Heart left ventricle (tissue), 16 donors: ENCODE results near the gene RAB8A. TPM values are rescaled to one million over a fixed set of nuclear protein-coding genes. Genes with fewer than 3 reads are reported as not detected.

Source experiments
- ATAC-seq, 4 donors: fragments of 200-7000 bp; cut with Tn5 transposase; one replicate each; pipeline ENCODE4 v1.9.1; 2020 to 2022; ENCODE audit warnings: moderate library complexity in 4 of 4, mild to moderate bottlenecking in 3 of 4, moderate number of reproducible peaks in 1 of 4
- DNase-seq, 5 donors: peaks; one replicate each; pipeline ENCODE4 v3.0.0-alpha.2; 2020
- H3K27ac ChIP-seq, 12 donors: fragments of 200-600 bp; sonication (generic) in 4 of 12; one replicate each; pipeline versions ENCODE4 v1.5.0 to v1.8.0; 2016 to 2022; ENCODE audit warnings: mild to moderate bottlenecking in 2 of 12
- H3K27me3 ChIP-seq, 9 donors: fragments of 200-600 bp; sonication (generic) in 2 of 9; one replicate each; pipeline versions ENCODE4 v1.5.1 to v1.8.0; 2016 to 2022; ENCODE audit warnings: mild to moderate bottlenecking in 3 of 9
- H3K36me3 ChIP-seq, 9 donors: fragments of 200-600 bp; sonication (generic) in 2 of 9; one replicate each; pipeline versions ENCODE4 v1.5.0 to v1.8.0; 2018 to 2022; ENCODE audit warnings: mild to moderate bottlenecking in 2 of 9
- H3K4me1 ChIP-seq, 12 donors: fragments of 200-600 bp; sonication (generic) in 4 of 12; one replicate each; pipeline versions ENCODE4 v1.5.0 to v1.8.0; 2016 to 2022; ENCODE audit warnings: mild to moderate bottlenecking in 3 of 12
- H3K4me3 ChIP-seq, 12 donors: fragments of 200-600 bp; sonication (generic) in 4 of 12; one replicate each; pipeline versions ENCODE4 v1.5.0 to v1.8.0; 2017 to 2022; ENCODE audit warnings: mild to moderate bottlenecking in 9 of 12, moderate library complexity in 4 of 12
- H3K9me3 ChIP-seq, 12 donors: fragments of 200-600 bp; sonication (generic) in 4 of 12; one replicate each; pipeline versions ENCODE4 v1.5.0 to v1.8.0; 2016 to 2022; ENCODE audit warnings: mild to moderate bottlenecking in 1 of 12
- CTCF ChIP-seq, 12 donors: fragments of 200-600 bp; sonication (generic) in 4 of 12; IDR thresholded peaks; one replicate each; pipeline versions ENCODE4 v1.5.0 to v1.8.0; 2018 to 2022; ENCODE audit warnings: antibody characterized with exemption in 12 of 12, mild to moderate bottlenecking in 5 of 12
- POLR2A ChIP-seq, 2 donors: fragments of 450-650 bp; IDR thresholded peaks; one replicate each; pipeline ENCODE4 v1.6.1; 2017; ENCODE audit warnings: antibody characterized with exemption in 2 of 2, mild to moderate bottlenecking in 2 of 2, moderate library complexity in 2 of 2
- WGBS, 4 donors: extraction: QIAGEN DNeasy Blood & Tissue Kit in 2 of 4; methylation state at CpG; one replicate each; pipeline versions ENCODE4 v1.1.5 to v1.1.7; 2013 to 2018; 5-methylcytosine and 5-hydroxymethylcytosine counted together
- intact Hi-C, 10 donors: fragments of 100-400 bp; cut with DNase I; formaldehyde crosslinking; loops; one replicate each; pipeline versions ENCODE4 v1.11.1 to v1.14.2; 2022
- polyA plus RNA-seq, 2 donors: library from polyadenylated mRNA; stranded (reverse); fragments of 200-250 nt; gene quantifications; one replicate each; pipeline ENCODE4 v1.2.3, GENCODE V29; 2013
- total RNA-seq, 9 donors: library from RNA; depleted of rRNA in 2 of 9; stranded (reverse); fragments of >200 nt in 2 of 9; fragmentation: NEBNext Ultra II Directional in 3 of 9; extraction: Animal tissue kit (Norgen Biotek cat#: 25700) in 3 of 9; gene quantifications; one replicate each; pipeline versions ENCODE4 v1.1.0 to v1.2.4, GENCODE V29; 2016 to 2023
- donor health status: ischemic (EF 13 %, LVEDD 7.1; RV severe dilation, severe dysfunction).
- donor health status: healthy with polysubstance abuse.
- donor health status: DM: no; HTN: yes; CAD: no.
- donor health status: DM: no; HTN: no; CAD: no.
- donor health status: ischemic (EF 25% LVEDD 6.9; RV normal size, moderate dysfunction).
- donor health status: ischemic (EF 25% LVEDD 5.7; RV mildly dilated, moderate dysfunction).
- donor health status: healthy.
- donor health status: DM: yes; HTN: yes; CAD: no.
- donor health status: ischemic (EF 35%, LVEDD 5.7; RV mildly dilated, moderate dysfunction).
- donor health status: nonischemic (EF 11% LVEDD 7.7; RV severe dilation, severe dysfunction).
- donor health status: DM: yes; HTN: yes; CAD: no.
- donor health status: PGD.
- donor health status: ischemic (EF 29% LVEDD 5.4; RV normal size, mild dysfunction).
- donor health status: nonischemic (EF 23%, LVEDD 6.1; RV moderate dilation, normal function).

Gene RAB8A
- total and polyA plus RNA-seq, 11 donors: 7.8 to 53.7 (median 23.7) TPM

GRCh38 chr19:16077984-16078758 is 33.5 kb upstream of the RAB8A start:
- H3K27ac ChIP-seq: peak overlapping the region; percentile 97 to 100 (median 100)
- no peaks in the 10 kb centered on the region for H3K9me3 ChIP-seq
- peaks cover 0 to 63% (median 29%) of the 10 kb centered on the region in 12 donors for H3K4me1 ChIP-seq
- H3K4me3 ChIP-seq: peak overlapping the region; percentile 79 to 99 (median 96)
- TF ChIP-seq CTCF (IDR thresholded peaks at IDR 0.05): no peak
- no peak for TF ChIP-seq POLR2A (IDR thresholded peaks at IDR 0.05)
- intact Hi-C loops: loop anchor here in 4 of 10 donors (5.0 kb wide), 1 partner anchor 34 kb away; the partner anchor contains the start of gene RAB8A (in 4 of the 4)
- peaks cover 0 to 30% (median 27%) of the 10 kb centered on the region in 9 donors for H3K36me3 ChIP-seq
- 39 to 50% (median 44%) methylated on average over 16 of the region's 16 CpGs for WGBS, 4 donors
- ATAC-seq: peak in 1 of 4 donors; percentile 3
- DNase-seq: peak in 3 of 5 donors; percentile 40 to 44 (median 42)
- H3K27me3 ChIP-seq: peaks cover 0 to 6% (median 0%) of the 10 kb centered on the region in 9 donors

- Histone ChIP-seq H3K36me3 (peaks cover under 1 to 39% (median 36%) of the 10 kb centered on the region in 9 donors), H3K4me1 (peaks cover 0 to 71% (median 29%) of the 10 kb centered on the region in 12 donors), H3K4me3 (peak overlapping the region in 10 of 12 donors; percentile 79 to 99 (median 96)), H3K27ac (peak overlapping the region; percentile 97 to 100 (median 100)), H3K9me3 (no peaks in the 10 kb centered on the region), H3K27me3 (peaks cover 0 to 6% (median 0%) of the 10 kb centered on the region in 9 donors)
- intact Hi-C loops: loop anchor here in 4 of 10 donors (5.0 kb wide), 1 partner anchor 33 kb away; the partner anchor contains the start of gene RAB8A (in 4 of the 4)
- TF ChIP-seq CTCF (IDR thresholded peaks at IDR 0.05): no peak
- TF ChIP-seq POLR2A (IDR thresholded peaks at IDR 0.05): peak in 1 of 2 donors; percentile 44
- DNase-seq (peak in 4 of 5 donors; percentile 79 to 81 (median 80)), ATAC-seq (peak; percentile 47 to 77 (median 64))
- WGBS, 4 donors: 33 to 42% (median 38%) methylated on average over 17 of the region's 17 CpGs
Measured at GRCh38 chr19:16078759-16079707, 32.7 kb upstream of the RAB8A start.

GRCh38 chr19:16084067-16084685 is 27.5 kb upstream of the RAB8A start:
- no peak for ATAC-seq
- H3K4me3 ChIP-seq: no peak overlapping the region
- peaks cover 0 to 87% (median 29%) of the 10 kb centered on the region in 12 donors for H3K4me1 ChIP-seq
- no peaks in the 10 kb centered on the region for H3K27me3 ChIP-seq
- no peaks in the 10 kb centered on the region for H3K9me3 ChIP-seq
- WGBS, 4 donors: 87 to 91% (median 90%) methylated on average over 7 to 11 of the region's 11 CpGs
- DNase-seq: no peak
- peaks cover 9 to 90% (median 87%) of the 10 kb centered on the region in 9 donors for H3K36me3 ChIP-seq
- intact Hi-C loops: no loop called here
- TF ChIP-seq CTCF (IDR thresholded peaks at IDR 0.05) (no peak), POLR2A (IDR thresholded peaks at IDR 0.05) (no peak)
- H3K27ac ChIP-seq: peak overlapping the region in 1 of 12 donors; percentile 100
